Measurements from ENCODE around the gene ARHGAP15.

The ARHGAP15 gene

GRCh38 chr2:143603846-143604565 is 474.8 kb downstream of the ARHGAP15 start:
- DNase-seq: no peak

GRCh38 chr2:143604566-143604959 is 475.3 kb downstream of the ARHGAP15 start:
- no peak for DNase-seq

GRCh38 chr2:143607231-143608062 is 478.2 kb downstream of the ARHGAP15 start:
- DNase-seq: no peak

- DNase-seq: no peak
Measured at GRCh38 chr2:143608063-143608423, 478.8 kb downstream of the ARHGAP15 start.

- DNase-seq: no peak
Measured at GRCh38 chr2:143608758-143609157, 479.5 kb downstream of the ARHGAP15 start.

GRCh38 chr2:143611336-143611735 is 482.1 kb downstream of the ARHGAP15 start:
- no peak for DNase-seq

GRCh38 chr2:143615562-143615961 is 486.3 kb downstream of the ARHGAP15 start:
- DNase-seq: no peak

GRCh38 chr2:143616452-143616851 is 487.2 kb downstream of the ARHGAP15 start:
- no peak for DNase-seq

- DNase-seq: no peak
Measured at GRCh38 chr2:143617803-143618415, 488.7 kb downstream of the ARHGAP15 start.

GRCh38 chr2:143622106-143622505 is 492.9 kb downstream of the ARHGAP15 start:
- DNase-seq: no peak

- no peak for DNase-seq
Measured at GRCh38 chr2:143623231-143623908, 494.2 kb downstream of the ARHGAP15 start.

- no peak for DNase-seq
Measured at GRCh38 chr2:143623909-143624260, 494.7 kb downstream of the ARHGAP15 start.

GRCh38 chr2:143629340-143629739 is 500.1 kb downstream of the ARHGAP15 start:
- no peak for DNase-seq

GRCh38 chr2:143632751-143633374 is 503.6 kb downstream of the ARHGAP15 start:
- DNase-seq: no peak

- DNase-seq: no peak
Measured at GRCh38 chr2:143633419-143633818, 504.2 kb downstream of the ARHGAP15 start.

- no peak for DNase-seq
Measured at GRCh38 chr2:143635302-143635701, 506.1 kb downstream of the ARHGAP15 start.

- no peak for DNase-seq
Measured at GRCh38 chr2:143635936-143636335, 506.7 kb downstream of the ARHGAP15 start.

GRCh38 chr2:143640826-143641225 is 511.6 kb downstream of the ARHGAP15 start:
- DNase-seq: no peak

- DNase-seq: no peak
Measured at GRCh38 chr2:143645921-143646645, 516.9 kb downstream of the ARHGAP15 start.

- no peak for DNase-seq
Measured at GRCh38 chr2:143649226-143649740, 520.1 kb downstream of the ARHGAP15 start.

- no peak for DNase-seq
Measured at GRCh38 chr2:143652692-143653091, 523.5 kb downstream of the ARHGAP15 start.

- no peak for DNase-seq
Measured at GRCh38 chr2:143668234-143668633, 539.0 kb downstream of the ARHGAP15 start.
